Mesenchymal stem cell (in vitro differentiated cells and primary cell): ENCODE data around the gene TEX101.
A peak's percentile ranks its signal among the peaks of the same experiment; 100 is the strongest.
"Not testable (repeated sequence)": the region's sequence is repeated elsewhere in the genome, so short reads cannot be mapped to it uniquely, and the experiment has no call there.

Experiments used
- DNase-seq: peaks from one replicate; pipeline ENCODE4 v3.0.0-alpha.2; 2013
- H2AFZ ChIP-seq: one replicate; pipeline ENCODE4 v1.6.1; 2013; ENCODE audit warnings: low read depth, mild to moderate bottlenecking, control low read depth, inconsistent platforms, low read length, moderate library complexity
- H2AK5ac ChIP-seq: 2 replicates; pipeline ENCODE4 v1.6.1; 2013; ENCODE audit warnings: low read length, moderate library complexity, mild to moderate bottlenecking, inconsistent platforms; ENCODE audit not compliant: severe bottlenecking
- H2BK120ac ChIP-seq: one replicate; pipeline ENCODE4 v1.6.1; 2013; ENCODE audit warnings: low read depth, mild to moderate bottlenecking, inconsistent platforms, low read length, moderate library complexity
- H2BK12ac ChIP-seq, 2 experiments: one replicate each; pipeline ENCODE4 v1.6.1; 2013; ENCODE audit warnings: inconsistent platforms in 2 of 2, low read length in 2 of 2, mild to moderate bottlenecking in 2 of 2, moderate library complexity in 2 of 2, control low read depth in 1 of 2
- H2BK15ac ChIP-seq: one replicate; pipeline ENCODE4 v1.6.1; 2013; ENCODE audit warnings: mild to moderate bottlenecking, low read depth, inconsistent platforms; ENCODE audit not compliant: poor library complexity, severe bottlenecking
- H2BK5ac ChIP-seq: 2 replicates; pipeline ENCODE4 v1.6.1; 2013; ENCODE audit warnings: low read depth, mild to moderate bottlenecking, low read length, control low read depth, inconsistent platforms; ENCODE audit not compliant: poor library complexity, severe bottlenecking
- H3K14ac ChIP-seq, 2 experiments: one replicate each; pipeline ENCODE4 v1.6.1; 2013; ENCODE audit warnings: inconsistent platforms in 2 of 2, low read length in 2 of 2, control low read depth in 1 of 2, mild to moderate bottlenecking in 1 of 2, moderate library complexity in 1 of 2
- H3K18ac ChIP-seq, 2 experiments: one replicate each; pipeline ENCODE4 v1.6.1; 2013; ENCODE audit warnings: inconsistent platforms in 2 of 2, low read length in 2 of 2, control low read depth in 1 of 2, low read depth in 1 of 2, mild to moderate bottlenecking in 1 of 2
- H3K23ac ChIP-seq, 2 experiments: one replicate each; pipeline ENCODE4 v1.6.1; 2013; ENCODE audit warnings: inconsistent platforms in 2 of 2, low read length in 2 of 2, mild to moderate bottlenecking in 2 of 2, moderate library complexity in 2 of 2, control low read depth in 1 of 2
- H3K27ac ChIP-seq: 2 replicates; pipeline ENCODE4 v1.5.1; 2013; ENCODE audit warnings: mild to moderate bottlenecking, moderate library complexity, low read length, control low read depth, inconsistent platforms; ENCODE audit not compliant: poor library complexity, severe bottlenecking
- H3K27me3 ChIP-seq, 2 experiments: 2 replicates each; pipeline versions ENCODE4 v1.6.1 to v1.7.0; 2013; ENCODE audit warnings: low read length in 2 of 2, mild to moderate bottlenecking in 2 of 2, moderate library complexity in 2 of 2, control low read depth in 1 of 2, inconsistent platforms in 1 of 2; ENCODE audit not compliant: control insufficient read depth in 1 of 2, insufficient read depth in 1 of 2
- H3K36me3 ChIP-seq, 2 experiments: 2 replicates each; pipeline versions ENCODE4 v1.6.1 to v1.7.0; 2013; ENCODE audit warnings: low read length in 2 of 2, control low read depth in 1 of 2, inconsistent platforms in 1 of 2, low read depth in 1 of 2, mild to moderate bottlenecking in 1 of 2; ENCODE audit not compliant: insufficient read depth in 2 of 2, control insufficient read depth in 1 of 2
- H3K4ac ChIP-seq, 2 experiments: one replicate each; pipeline ENCODE4 v1.6.1; 2013; ENCODE audit warnings: inconsistent platforms in 2 of 2, low read length in 2 of 2, mild to moderate bottlenecking in 2 of 2, moderate library complexity in 2 of 2, control low read depth in 1 of 2, low read depth in 1 of 2
- H3K4me1 ChIP-seq: 2 replicates; pipeline ENCODE4 v1.6.1; 2013; ENCODE audit warnings: low read depth, low read length, control low read depth; ENCODE audit not compliant: control insufficient read depth, insufficient read depth
- H3K4me2 ChIP-seq: 2 replicates; pipeline ENCODE4 v1.6.1; 2013; ENCODE audit warnings: low read length, mild to moderate bottlenecking, inconsistent platforms; ENCODE audit not compliant: poor library complexity, severe bottlenecking
- H3K4me3 ChIP-seq, 2 experiments: 2 replicates each; pipeline versions ENCODE4 v1.5.1 to v1.7.0; 2013; ENCODE audit warnings: low read length in 2 of 2, mild to moderate bottlenecking in 2 of 2, control low read depth in 1 of 2, low read depth in 1 of 2; ENCODE audit not compliant: insufficient read depth in 1 of 2
- H3K79me1 ChIP-seq: replicated peaks from 2 replicates; pipeline ENCODE4 v1.6.1; 2013; ENCODE audit warnings: mild to moderate bottlenecking, control low read depth, low read length, inconsistent platforms; ENCODE audit not compliant: poor library complexity, severe bottlenecking
- H3K9ac ChIP-seq: 2 replicates; pipeline ENCODE4 v1.7.0; 2013; ENCODE audit warnings: mild to moderate bottlenecking, low read length, moderate library complexity
- H3K9me3 ChIP-seq: 2 replicates; pipeline ENCODE4 v1.7.0; 2013; ENCODE audit warnings: mild to moderate bottlenecking, low read length; ENCODE audit not compliant: control insufficient read depth
- H4K8ac ChIP-seq: one replicate; pipeline ENCODE4 v1.6.1; 2013; ENCODE audit warnings: inconsistent platforms, mild to moderate bottlenecking, low read length, moderate library complexity
- H4K91ac ChIP-seq: one replicate; pipeline ENCODE4 v1.6.1; 2013; ENCODE audit warnings: mild to moderate bottlenecking, low read length, inconsistent platforms
- WGBS: methylation state at CpG from one replicate; pipeline ENCODE4 v1.1.7; 2013; ENCODE audit warnings: mixed read lengths; 5-methylcytosine and 5-hydroxymethylcytosine counted together

Gene TEX101

GRCh38 chr19:43439032-43439708 lies 24.5 kb downstream of the TEX101 start:
- H2BK12ac ChIP-seq = no peak overlapping the region
- no peak overlapping the region for H3K4me3 ChIP-seq
- H3K14ac ChIP-seq = no peak overlapping the region
- H4K91ac ChIP-seq = no peak overlapping the region
- H3K9ac ChIP-seq = peak overlapping the region; percentile 26
- H2BK15ac ChIP-seq = no peak overlapping the region
- no peak overlapping the region for H4K8ac ChIP-seq
- peaks cover 4 to 17% of the 10 kb centered on the region in 2 experiments for H3K27me3 ChIP-seq
- no peak overlapping the region for H2BK120ac ChIP-seq
- no peak overlapping the region for H3K27ac ChIP-seq
- H3K18ac ChIP-seq = no peak overlapping the region
- DNase-seq = no peak
- H3K36me3 ChIP-seq = no peaks in the 10 kb centered on the region
- H2BK5ac ChIP-seq = no peak overlapping the region
- peaks cover 5% of the 10 kb centered on the region for H3K9me3 ChIP-seq
- H2AK5ac ChIP-seq = no peak overlapping the region
- no peak overlapping the region for H3K23ac ChIP-seq
- WGBS = 87% methylated on average over 8 of the region's 14 CpGs
- H2AFZ ChIP-seq = no peak overlapping the region
- H3K4me2 ChIP-seq = no peak overlapping the region
- H3K4me1 ChIP-seq = no peaks in the 10 kb centered on the region
- no peak overlapping the region for H3K4ac ChIP-seq
- H3K79me1 ChIP-seq = no peaks in the 10 kb centered on the region

- no peak overlapping the region for H3K4me2 ChIP-seq
- H4K91ac ChIP-seq = no peak overlapping the region
- H3K79me1 ChIP-seq = no peaks in the 10 kb centered on the region
- no peak overlapping the region for H3K18ac ChIP-seq
- H3K9me3 ChIP-seq = peaks cover 5% of the 10 kb centered on the region
- H2BK12ac ChIP-seq = no peak overlapping the region
- no peak overlapping the region for H2AK5ac ChIP-seq
- no peak overlapping the region for H3K14ac ChIP-seq
- H3K4ac ChIP-seq = no peak overlapping the region
- no peak overlapping the region for H2AFZ ChIP-seq
- no peak for DNase-seq
- no peak overlapping the region for H2BK15ac ChIP-seq
- no peaks in the 10 kb centered on the region for H3K4me1 ChIP-seq
- H3K23ac ChIP-seq = no peak overlapping the region
- no peak overlapping the region for H3K4me3 ChIP-seq
- no peak overlapping the region for H2BK120ac ChIP-seq
- no peak overlapping the region for H4K8ac ChIP-seq
- H3K27me3 ChIP-seq = peaks cover 4 to 17% of the 10 kb centered on the region in 2 experiments
- H3K36me3 ChIP-seq = no peaks in the 10 kb centered on the region
- no peak overlapping the region for H2BK5ac ChIP-seq
- no peak overlapping the region for H3K27ac ChIP-seq
- no peak overlapping the region for H3K9ac ChIP-seq
Observed at GRCh38 chr19:43439709-43440063, 25.0 kb downstream of the TEX101 start.

DNA sequence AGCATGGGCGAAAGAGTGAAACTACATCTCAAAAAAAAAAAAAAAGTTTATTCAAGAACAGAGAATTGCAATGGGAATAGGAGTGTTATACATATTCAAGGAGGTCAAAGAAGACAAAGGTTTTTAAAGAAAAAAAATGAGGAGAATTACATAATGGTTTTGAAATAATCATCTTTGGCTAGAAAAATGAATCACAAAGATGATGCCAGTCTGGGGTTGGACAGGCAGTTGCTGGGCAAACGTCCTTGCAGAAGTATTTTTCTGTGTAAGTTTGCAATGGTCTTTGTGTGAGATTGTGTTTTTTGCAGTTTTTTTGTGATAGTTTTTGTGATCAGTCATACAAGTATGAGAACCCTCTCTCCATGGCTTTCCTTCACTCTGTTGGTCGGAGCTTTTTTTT lies 27.0 kb downstream of the TEX101 start:
- Histone ChIP-seq H2AFZ (no peak overlapping the region), H3K18ac (no peak overlapping the region), H3K27me3 (peaks cover 4 to 16% of the 10 kb centered on the region in 2 experiments), H3K27ac (no peak overlapping the region), H2BK12ac (no peak overlapping the region), H3K14ac (no peak overlapping the region), H3K4ac (no peak overlapping the region), H3K9ac (no peak overlapping the region), H3K9me3 (peaks cover 5% of the 10 kb centered on the region), H3K36me3 (no peaks in the 10 kb centered on the region), H3K4me3 (no peak overlapping the region), H3K79me1 (no peaks in the 10 kb centered on the region), H2AK5ac (no peak overlapping the region), H3K23ac (no peak overlapping the region), H4K8ac (no peak overlapping the region), H2BK15ac (no peak overlapping the region), H3K4me1 (peaks cover 4% of the 10 kb centered on the region), H2BK5ac (no peak overlapping the region), H3K4me2 (no peak overlapping the region), H2BK120ac (no peak overlapping the region), H4K91ac (no peak overlapping the region)
- no peak for DNase-seq
- 24% methylated on average over 1 of the region's 3 CpGs for WGBS

GRCh38 chr19:43444091-43444490 lies 29.4 kb downstream of the TEX101 start:
- H2BK12ac ChIP-seq, H2BK120ac ChIP-seq, H3K23ac ChIP-seq, H2BK5ac ChIP-seq, H4K8ac ChIP-seq, H3K4me3 ChIP-seq, H3K36me3 ChIP-seq, H3K4ac ChIP-seq, H3K9me3 ChIP-seq, H3K14ac ChIP-seq, H4K91ac ChIP-seq, H3K4me2 ChIP-seq, H3K4me1 ChIP-seq, H2AK5ac ChIP-seq, DNase-seq, H2BK15ac ChIP-seq, H2AFZ ChIP-seq, H3K9ac ChIP-seq, H3K18ac ChIP-seq, H3K79me1 ChIP-seq, H3K27ac ChIP-seq: not testable (repeated sequence)
- WGBS = 98% methylated on average over 9 of the region's 9 CpGs
- H3K27me3 ChIP-seq = peaks cover 4 to 16% of the 10 kb centered on the region in 2 experiments
